Raji (cell line): Measurements from ENCODE around the gene FUZ.

Experiments
- POLR2A ChIP-seq: IDR thresholded peaks from 2 replicates; pipeline ENCODE4 v1.6.1; 2011; ENCODE audit warnings: low read depth, low read length, control low read depth; ENCODE audit not compliant: insufficient read depth

The FUZ gene

GRCh38 chr19:49807058-49807903, 5.8 kb downstream of the FUZ start:
- TF ChIP-seq POLR2A = no peak

GRCh38 chr19:49806620-49806959, 6.5 kb downstream of the FUZ start:
- TF ChIP-seq POLR2A = no peak

GRCh38 chr19:49805822-49806619, 7.1 kb downstream of the FUZ start:
- TF ChIP-seq POLR2A = 0 out of 2 replicates have a peak, but pooled peaks have one; percentile 22

- no peak for TF ChIP-seq POLR2A
These were observed 9.6 kb downstream of the FUZ start for GRCh38 chr19:49803529-49803856.

- no peak for TF ChIP-seq POLR2A
These were observed 10.1 kb downstream of the FUZ start for GRCh38 chr19:49802836-49803528.

GRCh38 chr19:49801966-49802661, 11.0 kb downstream of the FUZ start:
- TF ChIP-seq POLR2A = no peak

GRCh38 chr19:49801401-49801888, 11.6 kb downstream of the FUZ start:
- TF ChIP-seq POLR2A = no peak

- no peak for TF ChIP-seq POLR2A
These were observed 12.3 kb downstream of the FUZ start for GRCh38 chr19:49800771-49801170.

- TF ChIP-seq POLR2A = no peak
These were observed 13.2 kb downstream of the FUZ start for GRCh38 chr19:49799798-49800376.

- no peak for TF ChIP-seq POLR2A
These were observed 13.8 kb downstream of the FUZ start for GRCh38 chr19:49799271-49799797.

- TF ChIP-seq POLR2A = no peak
These were observed 14.5 kb downstream of the FUZ start for GRCh38 chr19:49798574-49798973.

GRCh38 chr19:49795615-49796014, 17.5 kb downstream of the FUZ start:
- no peak for TF ChIP-seq POLR2A

GRCh38 chr19:49793561-49793840, 19.6 kb downstream of the FUZ start:
- no peak for TF ChIP-seq POLR2A

GRCh38 chr19:49792829-49793560, 20.1 kb downstream of the FUZ start:
- TF ChIP-seq POLR2A = no peak
